ENCODE results near the gene NDUFB11.
"Not testable (repeated sequence)": the region's sequence is repeated elsewhere in the genome, so short reads cannot be mapped to it uniquely, and the experiment has no call there.

The NDUFB11 gene

DNA sequence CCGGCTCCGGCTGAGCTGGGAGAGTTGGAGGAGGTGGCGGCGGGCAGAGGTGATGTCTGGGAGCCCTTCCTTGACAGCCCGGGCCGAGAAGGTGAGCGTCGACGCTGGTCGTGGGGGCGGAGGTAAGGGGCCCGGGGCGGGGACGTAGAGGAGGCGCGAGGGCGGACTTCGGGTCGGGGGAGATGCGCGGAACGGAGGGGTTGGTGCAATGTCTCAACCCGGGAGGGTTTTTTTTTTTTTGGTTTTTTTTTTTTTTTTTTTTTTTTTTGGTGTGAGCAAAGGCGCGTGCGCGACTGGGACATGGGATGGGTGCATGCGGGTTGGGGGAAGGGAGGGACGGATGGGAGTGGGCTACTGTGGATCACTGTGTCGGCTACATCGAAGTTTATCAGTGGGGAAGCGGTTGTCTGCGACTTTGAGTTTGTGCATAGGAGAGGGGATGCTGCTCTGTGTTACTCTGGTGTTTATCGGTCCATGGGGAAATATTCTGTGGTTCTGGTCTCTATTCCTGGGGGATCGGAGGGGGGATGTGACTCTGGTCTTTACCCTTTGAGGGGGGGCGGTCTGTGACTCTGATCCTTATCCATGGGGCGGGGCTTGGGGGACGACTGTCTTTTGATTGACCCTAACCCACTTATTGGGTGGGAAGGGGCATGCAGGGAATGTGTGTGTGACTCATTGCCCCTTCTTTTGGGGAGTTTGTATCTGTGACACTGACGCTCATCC is 1.1 kb upstream of the NDUFB11 start:
- no peak for DNase-seq

- peak; percentile 55 for DNase-seq
Measured at GRCh38 chrX:47143894-47144625, 442 bp downstream of the NDUFB11 start.

GRCh38 chrX:47138171-47138570 is 6.3 kb downstream of the NDUFB11 start:
- DNase-seq, result no peak

GRCh38 chrX:47135650-47136049 is 8.9 kb downstream of the NDUFB11 start:
- not testable (repeated sequence) for DNase-seq

GRCh38 chrX:47133493-47133892 is 11.0 kb downstream of the NDUFB11 start:
- DNase-seq, result no peak

GRCh38 chrX:47129899-47130358 is 14.6 kb downstream of the NDUFB11 start:
- no peak for DNase-seq

- DNase-seq, result peak; percentile 93
Measured at GRCh38 chrX:47129157-47129898, 15.2 kb downstream of the NDUFB11 start.

- not testable (repeated sequence) for DNase-seq
Measured at GRCh38 chrX:47124466-47124865, 20.0 kb downstream of the NDUFB11 start.

- not testable (repeated sequence) for DNase-seq
Measured at GRCh38 chrX:47116551-47117110, 27.9 kb downstream of the NDUFB11 start.

DNA sequence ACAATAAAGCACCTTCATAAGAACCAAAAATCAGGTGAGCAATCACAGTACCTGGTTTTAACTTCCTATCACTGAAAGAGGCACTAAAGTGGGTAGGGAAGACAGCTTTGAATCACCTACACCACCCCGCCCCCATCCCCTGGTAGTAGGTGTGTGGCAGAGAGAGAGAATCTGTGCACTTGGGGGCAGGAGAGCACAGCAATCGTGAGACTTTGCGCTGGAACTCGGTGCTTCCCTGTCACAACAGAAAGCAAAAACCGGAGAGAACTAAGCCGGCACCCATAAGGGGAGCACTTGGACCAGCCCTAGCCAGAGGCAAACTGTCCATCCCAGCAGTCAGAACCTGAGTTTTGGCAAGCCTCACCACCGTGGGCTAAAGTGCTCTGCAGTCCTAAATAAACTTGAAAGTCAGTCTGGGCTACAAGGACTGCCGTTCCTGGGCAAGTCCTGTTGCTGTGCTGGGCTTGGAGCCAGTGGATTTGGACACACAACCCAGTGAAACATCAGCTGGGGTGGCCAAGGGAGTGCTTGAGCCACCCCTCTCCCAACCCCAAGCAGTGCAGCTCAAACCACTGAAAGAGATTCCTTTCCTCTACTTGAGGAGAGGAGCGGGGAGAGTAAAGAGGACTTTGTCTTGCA is 32.1 kb downstream of the NDUFB11 start:
- no peak for DNase-seq

- not testable (repeated sequence) for DNase-seq
Measured at GRCh38 chrX:47110936-47111615, 33.4 kb downstream of the NDUFB11 start.

GRCh38 chrX:47101206-47101605 is 43.3 kb downstream of the NDUFB11 start:
- DNase-seq, result no peak

DNA sequence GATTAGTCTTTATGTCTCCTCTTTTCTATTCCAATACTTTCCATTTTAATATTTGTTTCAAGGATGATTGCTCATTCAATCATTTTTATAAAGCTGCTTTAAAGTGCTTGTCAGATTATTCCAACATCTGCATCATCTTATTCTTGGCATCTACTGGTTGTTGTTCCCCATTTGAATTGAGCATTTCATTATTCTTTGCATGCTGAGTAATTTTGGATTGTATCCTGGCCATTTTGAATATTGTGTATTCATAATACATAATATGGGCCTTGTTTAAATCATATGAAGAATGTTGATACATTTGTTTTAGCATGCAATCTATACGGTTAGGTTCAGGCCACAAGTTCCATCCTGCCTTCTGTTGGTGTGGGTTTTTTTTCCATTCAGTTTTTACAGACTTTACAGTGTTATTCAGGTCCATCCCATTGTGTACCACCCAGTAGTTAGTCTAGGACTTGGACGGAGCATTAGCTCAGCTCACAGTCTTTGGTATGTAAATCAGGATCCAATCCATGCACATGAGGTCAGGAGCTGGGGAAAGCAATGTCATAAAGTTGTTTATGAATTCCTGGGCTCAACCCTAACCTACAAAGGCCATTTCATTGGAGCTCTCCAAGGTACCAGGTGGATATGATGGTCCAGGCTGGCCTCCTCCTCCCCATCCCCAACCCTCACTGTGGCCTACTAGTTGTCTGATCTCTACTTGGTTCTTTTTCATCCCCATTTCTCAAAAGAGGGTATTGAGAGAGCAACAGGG is 46.0 kb downstream of the NDUFB11 start:
- no peak for DNase-seq

- no peak for DNase-seq
Measured at GRCh38 chrX:47097018-47097417, 47.5 kb downstream of the NDUFB11 start.

- DNase-seq, result no peak
Measured at GRCh38 chrX:47093860-47094259, 50.6 kb downstream of the NDUFB11 start.

DNA sequence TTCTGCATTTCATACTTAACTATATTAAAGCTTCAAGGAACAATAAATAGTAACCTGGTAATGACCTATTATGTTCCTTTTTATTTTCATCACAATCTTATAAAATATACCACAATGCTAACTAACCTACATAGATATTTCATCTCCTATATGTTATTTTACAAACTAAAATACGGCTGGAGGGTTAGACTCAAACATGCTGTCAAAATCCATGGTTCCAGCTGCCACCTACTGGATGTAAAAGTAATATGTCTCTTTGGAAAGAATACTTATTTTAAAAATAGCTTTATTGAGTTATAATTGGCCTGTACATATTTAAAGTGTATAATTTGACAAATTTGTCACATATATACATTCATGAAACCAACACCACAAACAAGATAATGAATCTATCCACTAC is 51.3 kb downstream of the NDUFB11 start:
- DNase-seq, result peak; percentile 46

Data from RPMI8226 (cell line).